ENCODE results near the gene ATM.
A peak's percentile ranks its signal among the peaks of the same experiment; 100 is the strongest.

The ATM gene

GRCh38 chr11:108222574-108223347, at the start of gene ATM, which contains the start of gene NPAT:
Gene ATM, plus strand, starts transcription at chr11:108223067. Its CDS starts 4,558 bp downstream, at chr11:108227625.
Gene NPAT, minus strand, starts transcription at chr11:108222638. Its CDS starts 102 bp downstream, at chr11:108222536.
- TF ChIP-seq NFIC (IDR thresholded peaks at IDR 0.05) (no peak), TCF12 (IDR thresholded peaks at IDR 0.05; ENCODE audit: low read depth) (no peak), REST (IDR thresholded peaks at IDR 0.05; ENCODE audit: low read depth) (no peak), TAF1 (IDR thresholded peaks at IDR 0.05; ENCODE audit: low read depth) (peak; percentile 46), ZBTB7A (IDR thresholded peaks at IDR 0.05; ENCODE audit: low read depth) (no peak), CREB1 (IDR thresholded peaks at IDR 0.05; ENCODE audit: low read depth) (peak; percentile 58), FOXM1 (IDR thresholded peaks at IDR 0.05; ENCODE audit: borderline replicate concordance, low read depth) (no peak), RAD21 (IDR thresholded peaks at IDR 0.05; ENCODE audit: low read depth) (peak; percentile 64), EP300 (IDR thresholded peaks at IDR 0.05; ENCODE audit: borderline replicate concordance) (no peak), EGR1 (IDR thresholded peaks at IDR 0.05) (no peak), YY1 (IDR thresholded peaks at IDR 0.05; ENCODE audit: low read depth) (peak; percentile 38), TEAD4 (IDR thresholded peaks at IDR 0.05) (peak; percentile 28; the same call in 1 of the 2 replicates), USF1 (IDR thresholded peaks at IDR 0.05) (peak; percentile 78), CEBPB (IDR thresholded peaks at IDR 0.05) (no peak)
- TF ChIP-seq, protein P1, sequence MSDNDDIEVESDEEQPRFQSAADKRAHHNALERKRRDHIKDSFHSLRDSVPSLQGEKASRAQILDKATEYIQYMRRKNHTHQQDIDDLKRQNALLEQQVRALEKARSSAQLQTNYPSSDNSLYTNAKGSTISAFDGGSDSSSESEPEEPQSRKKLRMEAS (IDR thresholded peaks at IDR 0.05) = peak; percentile 83

DNA sequence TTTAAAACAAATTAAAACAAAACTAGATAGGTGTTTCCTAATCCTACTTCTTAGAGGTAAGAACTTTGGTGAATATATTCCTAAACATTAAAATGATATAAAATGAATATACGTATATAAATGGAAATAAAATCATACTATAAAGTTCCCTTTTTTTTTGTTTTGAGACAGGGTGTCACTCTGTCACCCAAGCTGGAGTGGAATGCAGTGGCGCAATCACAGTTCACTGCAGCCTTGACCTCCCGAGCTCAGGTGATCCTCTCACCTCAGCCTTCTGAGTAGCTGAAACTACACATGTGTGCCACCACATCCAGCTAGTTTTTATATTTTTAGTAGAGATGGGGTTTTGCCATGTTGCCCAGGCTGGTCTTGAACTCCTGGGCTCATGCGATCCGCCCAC, 45.3 kb upstream of the ATM start:
- no peak for TF ChIP-seq REST (IDR thresholded peaks at IDR 0.05; ENCODE audit: low read depth)
- no peak for TF ChIP-seq FOXM1 (IDR thresholded peaks at IDR 0.05; ENCODE audit: borderline replicate concordance, low read depth)
- no peak for TF ChIP-seq TEAD4 (IDR thresholded peaks at IDR 0.05)
- TF ChIP-seq, protein P1 (IDR thresholded peaks at IDR 0.05) = no peak
- TF ChIP-seq CREB1 (IDR thresholded peaks at IDR 0.05; ENCODE audit: low read depth) = no peak
- TF ChIP-seq RAD21 (IDR thresholded peaks at IDR 0.05; ENCODE audit: low read depth) = no peak
- no peak for TF ChIP-seq TAF1 (IDR thresholded peaks at IDR 0.05; ENCODE audit: low read depth)
- no peak for TF ChIP-seq CEBPB (IDR thresholded peaks at IDR 0.05)
- TF ChIP-seq ZBTB7A (IDR thresholded peaks at IDR 0.05; ENCODE audit: low read depth) = no peak
- no peak for TF ChIP-seq EP300 (IDR thresholded peaks at IDR 0.05; ENCODE audit: borderline replicate concordance)
- no peak for TF ChIP-seq NFIC (IDR thresholded peaks at IDR 0.05)
- TF ChIP-seq TCF12 (IDR thresholded peaks at IDR 0.05; ENCODE audit: low read depth) = no peak
- no peak for TF ChIP-seq EGR1 (IDR thresholded peaks at IDR 0.05)
- TF ChIP-seq YY1 (IDR thresholded peaks at IDR 0.05; ENCODE audit: low read depth) = no peak
- no peak for TF ChIP-seq USF1 (IDR thresholded peaks at IDR 0.05)

DNA sequence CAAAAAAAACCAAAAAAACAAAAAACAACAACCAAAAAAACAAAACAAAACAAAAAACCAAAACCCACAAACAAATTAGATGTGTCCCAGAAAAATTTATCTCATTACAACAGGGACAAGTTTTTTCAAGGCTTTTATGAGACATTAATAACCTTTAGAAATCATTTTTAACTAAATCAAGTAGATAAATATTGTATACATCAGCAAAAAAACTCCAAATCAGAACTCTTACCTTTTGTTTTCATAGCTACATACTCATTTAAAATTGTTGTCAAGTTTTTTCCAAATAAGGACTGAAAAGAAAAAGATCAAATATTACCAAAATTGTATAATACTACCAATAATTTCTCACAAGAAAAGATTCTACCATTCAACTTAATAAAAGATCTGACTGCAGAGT, 29.1 kb upstream of the ATM start:
- TF ChIP-seq RAD21 (IDR thresholded peaks at IDR 0.05; ENCODE audit: low read depth) (no peak), TAF1 (IDR thresholded peaks at IDR 0.05; ENCODE audit: low read depth) (no peak), NFIC (IDR thresholded peaks at IDR 0.05) (no peak), EP300 (IDR thresholded peaks at IDR 0.05; ENCODE audit: borderline replicate concordance) (no peak), CREB1 (IDR thresholded peaks at IDR 0.05; ENCODE audit: low read depth) (no peak), CEBPB (IDR thresholded peaks at IDR 0.05) (no peak), USF1 (IDR thresholded peaks at IDR 0.05) (no peak), TEAD4 (IDR thresholded peaks at IDR 0.05) (no peak), TCF12 (IDR thresholded peaks at IDR 0.05; ENCODE audit: low read depth) (no peak)
- TF ChIP-seq, protein P1 (IDR thresholded peaks at IDR 0.05) = no peak

- TF ChIP-seq REST (IDR thresholded peaks at IDR 0.05; ENCODE audit: low read depth) = no peak
- TF ChIP-seq TEAD4 (IDR thresholded peaks at IDR 0.05) = no peak
- no peak for TF ChIP-seq CREB1 (IDR thresholded peaks at IDR 0.05; ENCODE audit: low read depth)
- TF ChIP-seq YY1 (IDR thresholded peaks at IDR 0.05; ENCODE audit: low read depth) = no peak
- no peak for TF ChIP-seq EGR1 (IDR thresholded peaks at IDR 0.05)
- TF ChIP-seq TCF12 (IDR thresholded peaks at IDR 0.05; ENCODE audit: low read depth) = no peak
- TF ChIP-seq ZBTB7A (IDR thresholded peaks at IDR 0.05; ENCODE audit: low read depth) = no peak
- no peak for TF ChIP-seq RAD21 (IDR thresholded peaks at IDR 0.05; ENCODE audit: low read depth)
- TF ChIP-seq, protein P1 (IDR thresholded peaks at IDR 0.05) = no peak
Measured at GRCh38 chr11:108196901-108197300, 26.0 kb upstream of the ATM start.

All from Ishikawa (cell line).